ENCODE data around the gene TLR7.

Gene TLR7

DNA sequence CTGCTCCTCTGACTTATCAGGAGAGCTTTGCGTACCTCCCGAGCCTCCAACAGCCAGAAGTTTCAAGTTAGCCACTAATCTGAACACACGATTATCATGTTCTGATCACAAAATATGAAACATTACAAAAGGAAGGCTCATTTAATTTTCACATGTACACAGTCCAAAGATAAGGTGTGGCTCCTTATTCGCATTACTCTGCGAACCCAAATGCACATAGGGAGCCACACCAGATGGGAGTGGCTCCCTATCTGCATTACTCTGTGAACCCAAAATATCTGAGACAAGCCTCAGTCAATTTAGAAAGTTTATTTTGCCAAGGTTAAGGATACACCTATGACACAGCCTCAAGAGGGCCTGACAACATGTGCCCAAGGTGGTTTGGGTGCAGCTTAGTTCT lies 68.0 kb downstream of the TLR7 start:
- DNase-seq = no peak

DNA sequence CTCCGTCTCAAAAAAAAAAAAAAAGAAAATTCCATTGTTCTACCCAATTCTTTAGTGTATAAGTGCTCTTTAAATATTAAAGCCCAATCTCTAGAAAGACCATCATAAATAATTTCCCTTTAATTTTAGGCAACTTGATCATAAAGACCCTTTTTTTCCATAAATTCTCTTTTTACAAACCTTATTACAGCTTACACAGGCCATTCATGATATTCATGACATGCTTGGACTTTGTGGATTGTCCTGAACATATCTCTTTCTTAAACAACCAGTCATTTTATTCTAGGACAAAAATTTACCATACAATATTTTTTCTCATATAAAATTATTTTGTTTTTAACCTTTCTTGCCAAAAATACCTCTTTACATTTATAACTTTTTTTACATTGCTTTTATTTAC lies 70.1 kb downstream of the TLR7 start:
- DNase-seq = no peak

Data from DMS153 (cell line).